Osteoblast (primary cell): ENCODE results near the gene TDP1. TPM values are rescaled to one million over a fixed set of nuclear protein-coding genes. Genes with fewer than 3 reads are reported as not detected.

ENCODE experiments used
- DNase-seq: peaks from one replicate; pipeline ENCODE4 v3.0.0; 2011; ENCODE audit warnings: low spot score, mixed read lengths; ENCODE audit not compliant: insufficient read length; ENCODE audit errors: missing footprints
- H2AFZ ChIP-seq: 2 replicates; pipeline ENCODE4 v1.6.0; 2011; ENCODE audit warnings: mild to moderate bottlenecking, low read length
- H3K27ac ChIP-seq: 2 replicates; pipeline ENCODE4 v1.5.1; 2011; ENCODE audit warnings: mild to moderate bottlenecking, low read depth, low read length, moderate library complexity
- H3K27me3 ChIP-seq: 2 replicates; pipeline ENCODE4 v1.6.0; 2012; ENCODE audit warnings: mild to moderate bottlenecking, control low read depth, inconsistent platforms, low read length, moderate library complexity; ENCODE audit not compliant: insufficient read depth
- H3K36me3 ChIP-seq: 2 replicates; pipeline ENCODE4 v1.5.1; 2011; ENCODE audit warnings: mild to moderate bottlenecking, low read length, control low read depth, moderate library complexity; ENCODE audit not compliant: insufficient read depth
- H3K4me1 ChIP-seq: 2 replicates; pipeline ENCODE4 v1.5.1; 2011; ENCODE audit warnings: mild to moderate bottlenecking, low read length, control low read depth, moderate library complexity; ENCODE audit not compliant: insufficient read depth
- H3K4me2 ChIP-seq: 2 replicates; pipeline ENCODE4 v1.6.0; 2011; ENCODE audit warnings: mild to moderate bottlenecking, low read length; ENCODE audit not compliant: insufficient read depth
- H3K4me3 ChIP-seq: fragments of 200-600 bp; sonication (generic); 3 replicates; pipeline ENCODE4 v1.5.1; 2012; ENCODE audit warnings: mild to moderate bottlenecking, low read length, inconsistent platforms; ENCODE audit not compliant: insufficient read depth
- H3K79me2 ChIP-seq: 2 replicates; pipeline ENCODE4 v1.6.0; 2012; ENCODE audit warnings: mild to moderate bottlenecking, low read length, control low read depth, inconsistent platforms; ENCODE audit not compliant: insufficient read depth
- H3K9me3 ChIP-seq: 2 replicates; pipeline ENCODE4 v1.5.1; 2011; ENCODE audit warnings: low read depth, low read length, control low read depth
- H4K20me1 ChIP-seq: 2 replicates; pipeline ENCODE4 v1.6.0; 2012; ENCODE audit warnings: mild to moderate bottlenecking, low read length, control low read depth; ENCODE audit not compliant: insufficient read depth
- total RNA-seq: library from RNA; depleted of rRNA; stranded (reverse); fragments of >200 nt; gene quantifications from 2 replicates; pipeline ENCODE4 v1.2.3, GENCODE V29; 2012
- TF ChIP-seq, protein P1 (sequence below): IDR thresholded peaks from 2 replicates; pipeline ENCODE4 v1.5.1; 2011; ENCODE audit warnings: mild to moderate bottlenecking, low read depth, low read length, moderate library complexity; ENCODE audit errors: extremely low read depth

Gene TDP1
- total RNA-seq, 1 donor: 11.2 TPM

DNA sequence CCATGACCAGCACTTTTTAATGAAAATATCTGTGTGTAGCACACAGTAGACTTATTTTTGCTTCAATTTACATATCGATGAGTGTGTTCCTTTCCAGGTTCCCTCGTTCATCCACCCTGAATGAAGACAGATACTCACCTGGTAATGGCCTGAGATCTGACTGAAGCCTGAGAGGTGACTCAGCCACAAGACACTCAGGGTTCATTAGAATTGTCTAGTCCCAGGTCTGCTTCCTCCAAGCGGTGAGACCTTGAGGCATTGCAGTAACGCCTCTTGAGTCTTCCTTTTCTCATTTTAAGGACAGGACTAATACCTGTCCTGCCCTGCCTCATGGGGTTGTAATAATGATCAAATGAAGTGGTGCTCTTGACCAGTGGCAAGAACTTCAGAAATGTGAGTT lies 94.5 kb downstream of the TDP1 start:
- no peak overlapping the region for H3K4me2 ChIP-seq
- H4K20me1 ChIP-seq: no peaks in the 10 kb centered on the region
- no peaks in the 10 kb centered on the region for H3K27me3 ChIP-seq
- H3K4me1 ChIP-seq: peaks cover 5% of the 10 kb centered on the region
- TF ChIP-seq, protein P1, sequence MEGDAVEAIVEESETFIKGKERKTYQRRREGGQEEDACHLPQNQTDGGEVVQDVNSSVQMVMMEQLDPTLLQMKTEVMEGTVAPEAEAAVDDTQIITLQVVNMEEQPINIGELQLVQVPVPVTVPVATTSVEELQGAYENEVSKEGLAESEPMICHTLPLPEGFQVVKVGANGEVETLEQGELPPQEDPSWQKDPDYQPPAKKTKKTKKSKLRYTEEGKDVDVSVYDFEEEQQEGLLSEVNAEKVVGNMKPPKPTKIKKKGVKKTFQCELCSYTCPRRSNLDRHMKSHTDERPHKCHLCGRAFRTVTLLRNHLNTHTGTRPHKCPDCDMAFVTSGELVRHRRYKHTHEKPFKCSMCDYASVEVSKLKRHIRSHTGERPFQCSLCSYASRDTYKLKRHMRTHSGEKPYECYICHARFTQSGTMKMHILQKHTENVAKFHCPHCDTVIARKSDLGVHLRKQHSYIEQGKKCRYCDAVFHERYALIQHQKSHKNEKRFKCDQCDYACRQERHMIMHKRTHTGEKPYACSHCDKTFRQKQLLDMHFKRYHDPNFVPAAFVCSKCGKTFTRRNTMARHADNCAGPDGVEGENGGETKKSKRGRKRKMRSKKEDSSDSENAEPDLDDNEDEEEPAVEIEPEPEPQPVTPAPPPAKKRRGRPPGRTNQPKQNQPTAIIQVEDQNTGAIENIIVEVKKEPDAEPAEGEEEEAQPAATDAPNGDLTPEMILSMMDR: no peak
- no peak overlapping the region for H3K27ac ChIP-seq
- no peak overlapping the region for H3K4me3 ChIP-seq
- DNase-seq: no peak
- H3K79me2 ChIP-seq: no peaks in the 10 kb centered on the region
- H3K36me3 ChIP-seq: peaks cover 3% of the 10 kb centered on the region
- no peak overlapping the region for H2AFZ ChIP-seq
- no peaks in the 10 kb centered on the region for H3K9me3 ChIP-seq

DNA sequence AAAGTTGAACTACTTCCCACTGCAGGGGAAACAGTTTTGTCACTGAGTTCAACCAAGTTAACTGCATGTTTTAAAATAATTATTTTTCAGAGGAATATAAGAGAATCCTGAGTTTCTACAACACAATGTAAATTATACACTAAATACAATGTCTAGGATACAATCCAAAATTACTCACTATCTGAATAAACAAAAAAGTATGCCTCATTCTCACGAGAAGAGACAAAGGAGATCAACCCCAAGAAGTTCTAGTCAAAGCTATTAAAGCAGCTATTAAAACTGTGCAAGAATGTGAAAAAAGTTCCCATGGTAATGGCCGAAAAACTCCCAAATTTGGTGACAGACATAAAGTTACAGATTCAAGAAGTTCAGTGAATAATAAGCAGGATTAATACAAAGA lies 97.3 kb downstream of the TDP1 start:
- Histone ChIP-seq H3K27me3 (peaks cover 15% of the 10 kb centered on the region), H3K36me3 (no peaks in the 10 kb centered on the region), H3K27ac (no peak overlapping the region), H3K79me2 (no peaks in the 10 kb centered on the region), H4K20me1 (no peaks in the 10 kb centered on the region), H3K4me3 (no peak overlapping the region), H2AFZ (no peak overlapping the region), H3K4me1 (peaks cover 5% of the 10 kb centered on the region), H3K4me2 (peak overlapping the region; percentile 34), H3K9me3 (no peaks in the 10 kb centered on the region)
- TF ChIP-seq, protein P1: no peak
- no peak for DNase-seq

DNA sequence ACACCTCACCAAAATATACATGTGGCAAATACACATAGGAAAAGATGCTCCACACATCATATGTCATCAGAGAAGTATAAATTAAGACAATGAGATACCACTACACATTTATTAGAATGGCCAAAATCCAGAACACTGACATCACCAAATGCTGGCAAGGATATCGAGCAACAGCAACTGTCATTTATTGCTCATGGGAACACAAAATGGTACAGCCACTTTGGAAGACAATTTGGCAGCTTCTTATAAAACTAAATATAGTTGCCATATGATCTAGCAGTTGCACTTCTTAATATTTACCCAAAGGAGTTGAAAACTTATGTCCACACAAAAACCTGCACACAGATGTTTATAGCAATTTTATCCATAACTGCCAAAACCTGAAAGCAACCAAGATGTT lies 99.1 kb downstream of the TDP1 start:
- Histone ChIP-seq H3K4me1 (peaks cover 5% of the 10 kb centered on the region), H3K4me2 (no peak overlapping the region), H3K36me3 (no peaks in the 10 kb centered on the region), H3K9me3 (no peaks in the 10 kb centered on the region), H3K79me2 (no peaks in the 10 kb centered on the region), H3K27me3 (peaks cover 32% of the 10 kb centered on the region), H3K4me3 (no peak overlapping the region), H4K20me1 (no peaks in the 10 kb centered on the region), H2AFZ (no peak overlapping the region), H3K27ac (no peak overlapping the region)
- no peak for DNase-seq
- TF ChIP-seq, protein P1: no peak

DNA sequence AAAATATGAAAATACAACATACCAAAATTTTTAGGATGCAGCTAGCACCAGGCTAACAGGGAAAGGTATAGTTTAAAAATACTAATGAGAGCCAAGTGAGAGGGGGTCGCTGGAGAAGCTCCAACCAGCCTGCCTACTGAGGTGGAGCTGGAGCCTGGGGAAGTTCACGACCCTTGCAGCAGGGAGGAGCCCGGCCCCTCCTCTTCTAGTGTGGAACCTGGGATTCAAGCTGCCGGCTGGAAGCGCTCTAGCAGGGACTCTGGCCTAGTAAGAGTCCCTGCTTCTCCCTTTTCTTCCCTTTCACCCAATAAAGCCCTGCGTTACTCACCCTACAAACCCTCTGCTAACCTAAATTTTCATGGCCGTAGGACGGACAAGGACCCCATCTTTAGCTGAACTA lies 101.1 kb downstream of the TDP1 start:
- TF ChIP-seq, protein P1: no peak
- Histone ChIP-seq H3K4me2 (no peak overlapping the region), H3K27me3 (peaks cover 51% of the 10 kb centered on the region), H4K20me1 (no peaks in the 10 kb centered on the region), H3K27ac (no peak overlapping the region), H3K4me1 (peaks cover 5% of the 10 kb centered on the region), H3K79me2 (no peaks in the 10 kb centered on the region), H3K4me3 (no peak overlapping the region), H3K36me3 (no peaks in the 10 kb centered on the region), H2AFZ (no peak overlapping the region), H3K9me3 (no peaks in the 10 kb centered on the region)
- no peak for DNase-seq
